Measurements from ENCODE around the gene CHRM4.

Gene CHRM4

GRCh38 chr11:46335271-46335670, 56.3 kb downstream of the CHRM4 start:
- no peaks in the 10 kb centered on the region for H3K4me1 ChIP-seq (ENCODE audit: low read depth, poor library complexity, severe bottlenecking)
- peaks cover 37% of the 10 kb centered on the region; the same call in 1 of the 2 replicates for H3K27me3 ChIP-seq (ENCODE audit: insufficient read depth, low read depth)

GRCh38 chr11:46334211-46334610, 57.4 kb downstream of the CHRM4 start:
- H2AFZ ChIP-seq (ENCODE audit: low read depth): no peak overlapping the region
- no peaks in the 10 kb centered on the region for H3K4me1 ChIP-seq (ENCODE audit: low read depth, poor library complexity, severe bottlenecking)
- H4K20me1 ChIP-seq (ENCODE audit: insufficient read depth): no peaks in the 10 kb centered on the region
- H3K4me2 ChIP-seq: no peak overlapping the region
- peaks cover 45% of the 10 kb centered on the region; the same call in 1 of the 2 replicates for H3K27me3 ChIP-seq (ENCODE audit: insufficient read depth, low read depth)
- H3K9ac ChIP-seq: no peak overlapping the region
- no peak overlapping the region for H3K4me3 ChIP-seq (IDR thresholded peaks at IDR 0.05; ENCODE audit: insufficient read depth, low read depth, low read length)
- no peaks in the 10 kb centered on the region for H3K36me3 ChIP-seq (ENCODE audit: insufficient read depth)
- TF ChIP-seq CTCF (conservative IDR thresholded peaks at IDR 0.05; ENCODE audit: low read depth, low read length): no peak
- H3K27ac ChIP-seq: no peak overlapping the region
- H3K79me2 ChIP-seq (ENCODE audit: insufficient read depth, low read depth): no peaks in the 10 kb centered on the region

More at GRCh38 chr11:46335271-46335670, 56.3 kb downstream of the CHRM4 start:
- Histone ChIP-seq H3K27ac (no peak overlapping the region), H3K79me2 (ENCODE audit: insufficient read depth, low read depth) (no peaks in the 10 kb centered on the region), H3K4me2 (no peak overlapping the region), H3K4me3 (IDR thresholded peaks at IDR 0.05; ENCODE audit: insufficient read depth, low read depth, low read length) (no peak overlapping the region), H4K20me1 (ENCODE audit: insufficient read depth) (no peaks in the 10 kb centered on the region), H3K9ac (no peak overlapping the region), H2AFZ (ENCODE audit: low read depth) (no peak overlapping the region), H3K36me3 (ENCODE audit: insufficient read depth) (no peaks in the 10 kb centered on the region)
- no peak for TF ChIP-seq CTCF (conservative IDR thresholded peaks at IDR 0.05; ENCODE audit: low read depth, low read length)
